Measurements from ENCODE around the gene SNTG2. TPM values are rescaled to one million over a fixed set of nuclear protein-coding genes. Genes with fewer than 3 reads are reported as not detected.

Gene SNTG2
- total RNA-seq, 1 experiment from 2014 or later: 20.5 TPM

DNA sequence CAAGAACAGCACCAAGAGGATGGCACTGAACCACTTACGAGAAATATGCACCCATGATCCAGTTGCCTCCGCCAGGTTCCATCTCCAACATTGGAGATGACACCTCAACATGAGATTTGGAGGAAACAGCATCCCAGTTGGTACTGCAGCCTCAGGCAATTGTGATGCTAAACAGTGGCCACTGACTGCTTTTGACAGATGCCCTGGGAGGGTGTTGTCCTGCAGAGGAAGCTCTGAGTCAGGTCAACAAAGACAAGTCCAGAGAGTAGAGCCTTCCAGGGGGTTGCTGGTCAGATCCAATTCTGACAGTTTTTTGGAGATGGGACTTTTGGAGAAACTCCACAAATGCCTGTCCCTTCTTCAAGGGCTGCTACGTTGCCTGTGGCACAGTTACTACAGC lies 82.4 kb downstream of the SNTG2 start:
- H3K27me3 Mint-ChIP-seq (ENCODE audit: low read depth): no peaks in the 10 kb centered on the region; the same call in 1 of the 2 replicates

DNA sequence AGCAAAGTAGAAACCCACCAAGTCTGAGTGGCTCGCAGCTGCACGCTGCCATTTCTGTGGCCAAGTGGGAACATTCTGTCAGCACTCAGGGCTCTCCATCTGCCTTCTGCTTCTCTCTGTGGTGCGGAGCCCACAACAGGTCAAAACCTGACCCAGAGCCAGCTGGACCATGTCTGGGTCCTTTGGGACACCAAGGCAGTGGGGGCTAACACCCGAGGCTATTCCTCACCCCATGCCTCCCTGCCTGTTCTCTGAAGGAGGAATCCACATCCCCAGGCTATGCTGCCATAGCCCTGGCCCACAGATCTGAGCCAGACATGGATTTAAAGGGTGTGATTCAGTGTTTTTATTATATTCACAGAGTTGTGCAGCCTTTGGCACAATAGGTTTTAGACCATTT lies 86.4 kb downstream of the SNTG2 start:
- Mint-ChIP-seq H3K9me3 (peaks cover 29% of the 10 kb centered on the region), H3K4me3 (no peak overlapping the region), H3K36me3 (peaks cover 41% of the 10 kb centered on the region), H3K27ac (no peak overlapping the region), H3K4me1 (peaks cover 16% of the 10 kb centered on the region), H3K27me3 (ENCODE audit: low read depth) (peaks cover 3% of the 10 kb centered on the region; the same call in 1 of the 2 replicates)
- ChIA-PET POLR2A (no interaction called here), CTCF (no interaction called here)
- ATAC-seq (peak; percentile 18; the same call in 1 of the 2 replicates), DNase-seq (ENCODE audit: low spot score) (no peak)
- TF ChIP-seq AFF4 (CRISPR knock-in tag; IDR thresholded peaks at IDR 0.05; ENCODE audit: borderline replicate concordance) (no peak), SMAD4 (CRISPR knock-in tag; IDR thresholded peaks at IDR 0.05) (no peak), GABPB1 (CRISPR knock-in tag; IDR thresholded peaks at IDR 0.05) (no peak), MLX (CRISPR knock-in tag; IDR thresholded peaks at IDR 0.05) (no peak), ATF1 (CRISPR knock-in tag; IDR thresholded peaks at IDR 0.05) (no peak), TEAD4 (CRISPR knock-in tag; IDR thresholded peaks at IDR 0.05) (no peak), ZNF396 (CRISPR knock-in tag; IDR thresholded peaks at IDR 0.05; ENCODE audit: borderline replicate concordance) (no peak), TEAD1 (CRISPR knock-in tag; IDR thresholded peaks at IDR 0.05) (no peak), FOXP4 (CRISPR knock-in tag; IDR thresholded peaks at IDR 0.05) (no peak), MXD4 (CRISPR knock-in tag; IDR thresholded peaks at IDR 0.05; ENCODE audit: borderline replicate concordance) (no peak), CBFB (CRISPR knock-in tag; IDR thresholded peaks at IDR 0.05; ENCODE audit: low read depth) (no peak)
- TF ChIP-seq, protein P1, sequence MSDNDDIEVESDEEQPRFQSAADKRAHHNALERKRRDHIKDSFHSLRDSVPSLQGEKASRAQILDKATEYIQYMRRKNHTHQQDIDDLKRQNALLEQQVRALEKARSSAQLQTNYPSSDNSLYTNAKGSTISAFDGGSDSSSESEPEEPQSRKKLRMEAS (CRISPR knock-in tag; IDR thresholded peaks at IDR 0.05): no peak
- TF ChIP-seq, protein P2, sequence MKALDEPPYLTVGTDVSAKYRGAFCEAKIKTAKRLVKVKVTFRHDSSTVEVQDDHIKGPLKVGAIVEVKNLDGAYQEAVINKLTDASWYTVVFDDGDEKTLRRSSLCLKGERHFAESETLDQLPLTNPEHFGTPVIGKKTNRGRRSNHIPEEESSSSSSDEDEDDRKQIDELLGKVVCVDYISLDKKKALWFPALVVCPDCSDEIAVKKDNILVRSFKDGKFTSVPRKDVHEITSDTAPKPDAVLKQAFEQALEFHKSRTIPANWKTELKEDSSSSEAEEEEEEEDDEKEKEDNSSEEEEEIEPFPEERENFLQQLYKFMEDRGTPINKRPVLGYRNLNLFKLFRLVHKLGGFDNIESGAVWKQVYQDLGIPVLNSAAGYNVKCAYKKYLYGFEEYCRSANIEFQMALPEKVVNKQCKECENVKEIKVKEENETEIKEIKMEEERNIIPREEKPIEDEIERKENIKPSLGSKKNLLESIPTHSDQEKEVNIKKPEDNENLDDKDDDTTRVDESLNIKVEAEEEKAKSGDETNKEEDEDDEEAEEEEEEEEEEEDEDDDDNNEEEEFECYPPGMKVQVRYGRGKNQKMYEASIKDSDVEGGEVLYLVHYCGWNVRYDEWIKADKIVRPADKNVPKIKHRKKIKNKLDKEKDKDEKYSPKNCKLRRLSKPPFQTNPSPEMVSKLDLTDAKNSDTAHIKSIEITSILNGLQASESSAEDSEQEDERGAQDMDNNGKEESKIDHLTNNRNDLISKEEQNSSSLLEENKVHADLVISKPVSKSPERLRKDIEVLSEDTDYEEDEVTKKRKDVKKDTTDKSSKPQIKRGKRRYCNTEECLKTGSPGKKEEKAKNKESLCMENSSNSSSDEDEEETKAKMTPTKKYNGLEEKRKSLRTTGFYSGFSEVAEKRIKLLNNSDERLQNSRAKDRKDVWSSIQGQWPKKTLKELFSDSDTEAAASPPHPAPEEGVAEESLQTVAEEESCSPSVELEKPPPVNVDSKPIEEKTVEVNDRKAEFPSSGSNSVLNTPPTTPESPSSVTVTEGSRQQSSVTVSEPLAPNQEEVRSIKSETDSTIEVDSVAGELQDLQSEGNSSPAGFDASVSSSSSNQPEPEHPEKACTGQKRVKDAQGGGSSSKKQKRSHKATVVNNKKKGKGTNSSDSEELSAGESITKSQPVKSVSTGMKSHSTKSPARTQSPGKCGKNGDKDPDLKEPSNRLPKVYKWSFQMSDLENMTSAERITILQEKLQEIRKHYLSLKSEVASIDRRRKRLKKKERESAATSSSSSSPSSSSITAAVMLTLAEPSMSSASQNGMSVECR (CRISPR knock-in tag; IDR thresholded peaks at IDR 0.05; ENCODE audit: borderline replicate concordance): no peak
- TF ChIP-seq, protein P3, sequence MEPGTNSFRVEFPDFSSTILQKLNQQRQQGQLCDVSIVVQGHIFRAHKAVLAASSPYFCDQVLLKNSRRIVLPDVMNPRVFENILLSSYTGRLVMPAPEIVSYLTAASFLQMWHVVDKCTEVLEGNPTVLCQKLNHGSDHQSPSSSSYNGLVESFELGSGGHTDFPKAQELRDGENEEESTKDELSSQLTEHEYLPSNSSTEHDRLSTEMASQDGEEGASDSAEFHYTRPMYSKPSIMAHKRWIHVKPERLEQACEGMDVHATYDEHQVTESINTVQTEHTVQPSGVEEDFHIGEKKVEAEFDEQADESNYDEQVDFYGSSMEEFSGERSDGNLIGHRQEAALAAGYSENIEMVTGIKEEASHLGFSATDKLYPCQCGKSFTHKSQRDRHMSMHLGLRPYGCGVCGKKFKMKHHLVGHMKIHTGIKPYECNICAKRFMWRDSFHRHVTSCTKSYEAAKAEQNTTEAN (CRISPR knock-in tag; IDR thresholded peaks at IDR 0.05): no peak
- TF ChIP-seq, protein P4, sequence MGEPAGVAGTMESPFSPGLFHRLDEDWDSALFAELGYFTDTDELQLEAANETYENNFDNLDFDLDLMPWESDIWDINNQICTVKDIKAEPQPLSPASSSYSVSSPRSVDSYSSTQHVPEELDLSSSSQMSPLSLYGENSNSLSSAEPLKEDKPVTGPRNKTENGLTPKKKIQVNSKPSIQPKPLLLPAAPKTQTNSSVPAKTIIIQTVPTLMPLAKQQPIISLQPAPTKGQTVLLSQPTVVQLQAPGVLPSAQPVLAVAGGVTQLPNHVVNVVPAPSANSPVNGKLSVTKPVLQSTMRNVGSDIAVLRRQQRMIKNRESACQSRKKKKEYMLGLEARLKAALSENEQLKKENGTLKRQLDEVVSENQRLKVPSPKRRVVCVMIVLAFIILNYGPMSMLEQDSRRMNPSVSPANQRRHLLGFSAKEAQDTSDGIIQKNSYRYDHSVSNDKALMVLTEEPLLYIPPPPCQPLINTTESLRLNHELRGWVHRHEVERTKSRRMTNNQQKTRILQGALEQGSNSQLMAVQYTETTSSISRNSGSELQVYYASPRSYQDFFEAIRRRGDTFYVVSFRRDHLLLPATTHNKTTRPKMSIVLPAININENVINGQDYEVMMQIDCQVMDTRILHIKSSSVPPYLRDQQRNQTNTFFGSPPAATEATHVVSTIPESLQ (CRISPR knock-in tag; IDR thresholded peaks at IDR 0.05): no peak

More for the DNA sequence above, 82.4 kb downstream of the SNTG2 start:
- peaks cover 10% of the 10 kb centered on the region for H3K9me3 Mint-ChIP-seq
- no peak overlapping the region for H3K4me3 Mint-ChIP-seq
- ChIA-PET POLR2A (no interaction called here), CTCF (interaction anchor here (1.0 kb wide), 1 partner anchor 107 kb away, joined by 4 read pairs; no protein-coding TSS in a partner anchor)
- 0 out of 2 replicates have a peak, but pooled peaks have one; percentile 18 for TF ChIP-seq FOXK1 (CRISPR knock-in tag; IDR thresholded peaks at IDR 0.05)
- no peak for TF ChIP-seq ATF3 (CRISPR knock-in tag; conservative IDR thresholded peaks at IDR 0.05)
- TF ChIP-seq NFATC4 (CRISPR knock-in tag; IDR thresholded peaks at IDR 0.05): no peak
- TF ChIP-seq SP1 (CRISPR knock-in tag; conservative IDR thresholded peaks at IDR 0.05): no peak
- no peak for TF ChIP-seq CREM (CRISPR knock-in tag; IDR thresholded peaks at IDR 0.05)
- TF ChIP-seq ATF1 (CRISPR knock-in tag; IDR thresholded peaks at IDR 0.05): no peak
- DNase-seq (ENCODE audit: low spot score) (no peak), ATAC-seq (peak; percentile 78)
- H3K4me1 Mint-ChIP-seq: peaks cover 39% of the 10 kb centered on the region
- peaks cover 20% of the 10 kb centered on the region for H3K36me3 Mint-ChIP-seq
- H3K27ac Mint-ChIP-seq: no peak overlapping the region
